Spleen (tissue), 7 donors: Measurements from ENCODE around the gene CACNA1D.

Experiments
- POLR2A ChIP-seq, 3 donors: fragments of 450-650 bp; IDR thresholded peaks; one replicate each; pipeline ENCODE4 v1.5.1; 2017; ENCODE audit warnings: antibody characterized with exemption in 3 of 3, mild to moderate bottlenecking in 1 of 3
- POLR2AphosphoS5 ChIP-seq, 3 donors: sonication (generic); formaldehyde crosslinking; IDR thresholded peaks; one replicate each; pipeline ENCODE4 v1.5.1; 2017; ENCODE audit warnings: antibody characterized with exemption in 3 of 3
- TF ChIP-seq, protein P1 (sequence below), 11 experiments: fragments of 200-600 bp in 7 of 11; fragments of 450-650 bp in 4 of 11; sonication (generic) in 4 of 11; IDR thresholded peaks in 8 of 11; conservative IDR thresholded peaks in 3 of 11; 1 replicate in 7 of 11; 2 replicates in 4 of 11; pipeline versions ENCODE4 v1.4.0 to v1.8.0; 2016 to 2021; ENCODE audit warnings: antibody characterized with exemption in 11 of 11, inconsistent platforms in 4 of 11, mild to moderate bottlenecking in 1 of 11
- donor health status: DM: no; HTN: no; CAD: no; lungs with moderate emphysema.
- donor health status: DM: no; HTN: no; CAD: no.
- donor health status: DM: no; HTN: no; CAD: no.

DNA sequence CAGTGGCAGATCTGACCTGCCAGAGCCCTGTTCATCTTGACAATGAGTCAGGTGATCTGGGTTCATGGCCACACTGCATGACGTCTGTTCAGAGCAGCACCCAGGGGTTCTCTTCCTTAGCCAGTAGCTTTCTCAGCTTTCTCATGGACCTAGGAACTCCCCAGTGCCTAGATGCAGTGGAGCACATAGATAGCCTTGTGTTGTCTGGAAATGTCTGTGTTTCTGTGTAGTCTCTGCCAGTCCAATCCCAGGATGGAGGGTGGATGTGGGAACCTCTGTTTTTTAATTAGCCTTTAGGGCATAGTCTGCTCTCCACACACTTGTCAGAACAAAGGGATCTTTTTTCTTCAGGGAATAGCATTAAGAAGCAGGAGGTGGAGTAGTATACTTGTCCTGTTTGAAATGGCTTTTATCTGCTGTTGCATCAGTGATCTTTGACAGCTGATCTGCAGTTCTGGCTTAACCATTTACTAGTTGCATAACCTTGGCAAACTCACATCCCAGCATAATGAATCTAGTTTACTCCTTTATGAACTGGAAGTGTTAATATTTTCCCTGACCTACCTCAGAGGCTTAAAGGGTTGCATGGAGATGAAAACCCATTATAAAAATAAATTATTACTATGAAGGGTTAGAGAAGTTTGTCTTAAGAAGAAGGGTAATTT lies 16.1 kb upstream of the CACNA1D start:
- TF ChIP-seq, protein P1, sequence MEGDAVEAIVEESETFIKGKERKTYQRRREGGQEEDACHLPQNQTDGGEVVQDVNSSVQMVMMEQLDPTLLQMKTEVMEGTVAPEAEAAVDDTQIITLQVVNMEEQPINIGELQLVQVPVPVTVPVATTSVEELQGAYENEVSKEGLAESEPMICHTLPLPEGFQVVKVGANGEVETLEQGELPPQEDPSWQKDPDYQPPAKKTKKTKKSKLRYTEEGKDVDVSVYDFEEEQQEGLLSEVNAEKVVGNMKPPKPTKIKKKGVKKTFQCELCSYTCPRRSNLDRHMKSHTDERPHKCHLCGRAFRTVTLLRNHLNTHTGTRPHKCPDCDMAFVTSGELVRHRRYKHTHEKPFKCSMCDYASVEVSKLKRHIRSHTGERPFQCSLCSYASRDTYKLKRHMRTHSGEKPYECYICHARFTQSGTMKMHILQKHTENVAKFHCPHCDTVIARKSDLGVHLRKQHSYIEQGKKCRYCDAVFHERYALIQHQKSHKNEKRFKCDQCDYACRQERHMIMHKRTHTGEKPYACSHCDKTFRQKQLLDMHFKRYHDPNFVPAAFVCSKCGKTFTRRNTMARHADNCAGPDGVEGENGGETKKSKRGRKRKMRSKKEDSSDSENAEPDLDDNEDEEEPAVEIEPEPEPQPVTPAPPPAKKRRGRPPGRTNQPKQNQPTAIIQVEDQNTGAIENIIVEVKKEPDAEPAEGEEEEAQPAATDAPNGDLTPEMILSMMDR (IDR thresholded peaks at IDR 0.05 in 8 of 11, conservative IDR thresholded peaks at IDR 0.05 in 3 of 11), result no peak
- TF ChIP-seq POLR2AphosphoS5 (IDR thresholded peaks at IDR 0.05) (no peak), POLR2A (IDR thresholded peaks at IDR 0.05) (no peak)
